ENCODE results near the gene AIG1. TPM values are rescaled to one million over a fixed set of nuclear protein-coding genes. Genes with fewer than 3 reads are reported as not detected.
"Not testable (repeated sequence)": the region's sequence is repeated elsewhere in the genome, so short reads cannot be mapped to it uniquely, and the experiment has no call there.

Gene AIG1
- total and polyA plus RNA-seq, 2 experiments from 2014 or later, result 92.8 to 102 TPM

DNA sequence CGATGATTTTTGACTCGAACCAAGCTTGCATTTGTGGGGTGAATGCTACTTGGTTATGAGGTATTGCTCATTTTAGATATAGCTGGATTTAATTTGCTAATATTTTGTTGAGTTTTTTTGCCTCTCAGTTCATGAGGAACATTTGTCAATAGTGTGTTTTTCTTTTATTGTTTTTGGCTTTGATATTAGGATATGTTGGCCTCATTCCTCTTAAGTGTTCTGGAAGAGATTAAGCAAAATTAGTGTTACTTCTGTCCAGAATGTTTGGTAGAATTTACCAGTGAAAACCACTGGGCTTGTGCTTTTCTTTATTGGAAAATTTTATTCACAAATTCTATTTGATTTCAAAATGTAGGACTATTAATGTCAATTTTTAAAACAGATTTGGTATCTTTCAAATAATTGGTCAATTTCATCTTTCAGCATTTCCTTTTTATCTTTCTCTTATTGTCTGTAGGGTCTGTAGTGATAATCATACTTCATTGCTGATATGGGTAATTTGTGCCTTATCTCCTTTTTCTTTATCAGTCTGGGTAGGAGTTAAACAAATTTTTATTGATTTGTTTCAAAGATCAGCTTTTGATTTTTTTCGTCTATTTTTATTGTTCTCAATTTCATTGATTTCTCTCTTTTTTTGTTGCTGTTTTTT, 14.1 kb downstream of the AIG1 start:
- H3K27ac ChIP-seq, result no peak overlapping the region
- DNase-seq (ENCODE audit: low spot score), result no peak
- 88% methylated on average over 3 of the region's 3 CpGs for WGBS (ENCODE audit: low lambda C conversion rate, missing lambda C conversion rate)
- TF ChIP-seq CTCF (IDR thresholded peaks at IDR 0.05; ENCODE audit: poor library complexity), result no peak
- no peak for TF ChIP-seq EZH2 (IDR thresholded peaks at IDR 0.05; ENCODE audit: borderline replicate concordance)
- TF ChIP-seq EZH2phosphoT487 (IDR thresholded peaks at IDR 0.05; ENCODE audit: low read depth, severe bottlenecking, unreplicated experiment), result no peak
- H3K36me3 ChIP-seq (replicated peaks; ENCODE audit: insufficient read depth, low read depth), result no peaks in the 10 kb centered on the region
- H2AFZ ChIP-seq, result no peak overlapping the region
- H3K4me1 ChIP-seq (ENCODE audit: insufficient read depth), result no peaks in the 10 kb centered on the region
- H3K9me2 ChIP-seq (replicated peaks; ENCODE audit: insufficient read depth), result no peaks in the 10 kb centered on the region
- H3K4me3 ChIP-seq, result no peak overlapping the region
- H3K4me2 ChIP-seq, result no peak overlapping the region
- peaks cover 53% of the 10 kb centered on the region for H3K79me2 ChIP-seq
- no peaks in the 10 kb centered on the region for H3K27me3 ChIP-seq
- H4K20me1 ChIP-seq (ENCODE audit: insufficient read depth, poor library complexity, severe bottlenecking), result no peaks in the 10 kb centered on the region
- H3K9me3 ChIP-seq (ENCODE audit: low read depth), result peaks cover 7% of the 10 kb centered on the region

- H2AFZ ChIP-seq, result no peak overlapping the region
- H3K79me2 ChIP-seq, result peaks cover 25% of the 10 kb centered on the region
- no peak overlapping the region for H3K4me3 ChIP-seq
- TF ChIP-seq CTCF (IDR thresholded peaks at IDR 0.05; ENCODE audit: poor library complexity), result no peak
- no peak for TF ChIP-seq EZH2phosphoT487 (IDR thresholded peaks at IDR 0.05; ENCODE audit: low read depth, severe bottlenecking, unreplicated experiment)
- TF ChIP-seq EZH2 (IDR thresholded peaks at IDR 0.05; ENCODE audit: borderline replicate concordance), result no peak
- H3K9me2 ChIP-seq (replicated peaks; ENCODE audit: insufficient read depth), result no peaks in the 10 kb centered on the region
- no peak for DNase-seq (ENCODE audit: low spot score)
- H3K36me3 ChIP-seq (replicated peaks; ENCODE audit: insufficient read depth, low read depth), result no peaks in the 10 kb centered on the region
- H3K4me2 ChIP-seq, result no peak overlapping the region
- WGBS (ENCODE audit: low lambda C conversion rate, missing lambda C conversion rate), result 84% methylated on average over 6 of the region's 6 CpGs
- peak overlapping the region; percentile 24 for H3K27ac ChIP-seq
- peaks cover 7% of the 10 kb centered on the region for H3K9me3 ChIP-seq (ENCODE audit: low read depth)
- H4K20me1 ChIP-seq (ENCODE audit: insufficient read depth, poor library complexity, severe bottlenecking), result no peaks in the 10 kb centered on the region
- no peaks in the 10 kb centered on the region for H3K27me3 ChIP-seq
- H3K4me1 ChIP-seq (ENCODE audit: insufficient read depth), result no peaks in the 10 kb centered on the region
Measured at GRCh38 chr6:143078468-143079324, 18.0 kb downstream of the AIG1 start.

GRCh38 chr6:143079325-143079640, 18.6 kb downstream of the AIG1 start:
- no peaks in the 10 kb centered on the region for H3K4me1 ChIP-seq (ENCODE audit: insufficient read depth)
- DNase-seq (ENCODE audit: low spot score), result no peak
- no peaks in the 10 kb centered on the region for H3K27me3 ChIP-seq
- H2AFZ ChIP-seq, result no peak overlapping the region
- peaks cover 2% of the 10 kb centered on the region for H3K9me3 ChIP-seq (ENCODE audit: low read depth)
- no peaks in the 10 kb centered on the region for H3K9me2 ChIP-seq (replicated peaks; ENCODE audit: insufficient read depth)
- H3K4me2 ChIP-seq, result no peak overlapping the region
- TF ChIP-seq CTCF (IDR thresholded peaks at IDR 0.05; ENCODE audit: poor library complexity), result no peak
- no peak for TF ChIP-seq EZH2phosphoT487 (IDR thresholded peaks at IDR 0.05; ENCODE audit: low read depth, severe bottlenecking, unreplicated experiment)
- peaks cover 20% of the 10 kb centered on the region for H3K79me2 ChIP-seq
- H3K36me3 ChIP-seq (replicated peaks; ENCODE audit: insufficient read depth, low read depth), result no peaks in the 10 kb centered on the region
- peak overlapping the region; percentile 24 for H3K27ac ChIP-seq
- H3K4me3 ChIP-seq, result no peak overlapping the region
- H4K20me1 ChIP-seq (ENCODE audit: insufficient read depth, poor library complexity, severe bottlenecking), result no peaks in the 10 kb centered on the region

DNA sequence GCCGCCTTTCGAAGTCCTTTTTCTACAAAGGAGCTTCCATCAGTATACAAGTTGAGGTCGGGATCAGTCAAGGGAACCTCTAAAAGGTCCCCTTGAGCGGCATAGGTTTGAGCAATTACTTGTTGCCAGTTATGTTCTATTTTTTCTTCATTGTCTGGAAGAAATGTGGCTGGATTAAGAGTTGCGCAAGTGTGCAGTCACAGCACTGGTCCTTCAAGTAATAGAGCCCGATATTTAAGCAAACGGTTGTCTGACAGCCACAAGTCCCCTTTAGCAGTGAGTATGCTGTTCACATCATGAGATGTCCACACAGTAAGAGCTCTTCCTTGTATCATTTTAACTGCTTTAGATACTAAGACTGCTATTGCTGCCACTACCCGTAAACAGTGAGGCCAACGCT, 21.6 kb downstream of the AIG1 start:
- not testable (repeated sequence) for H3K4me2 ChIP-seq; H3K9me3 ChIP-seq (ENCODE audit: low read depth); DNase-seq (ENCODE audit: low spot score); H3K36me3 ChIP-seq (replicated peaks; ENCODE audit: insufficient read depth, low read depth); H2AFZ ChIP-seq; H3K4me3 ChIP-seq; H3K27ac ChIP-seq; H3K9me2 ChIP-seq (replicated peaks; ENCODE audit: insufficient read depth); H3K27me3 ChIP-seq; H3K79me2 ChIP-seq; H3K4me1 ChIP-seq (ENCODE audit: insufficient read depth); H4K20me1 ChIP-seq (ENCODE audit: insufficient read depth, poor library complexity, severe bottlenecking)
- 94% methylated on average over 9 of the region's 9 CpGs for WGBS (ENCODE audit: low lambda C conversion rate, missing lambda C conversion rate)

GRCh38 chr6:143084019-143084418, 23.3 kb downstream of the AIG1 start:
- H2AFZ ChIP-seq; H3K36me3 ChIP-seq (replicated peaks; ENCODE audit: insufficient read depth, low read depth); H3K9me3 ChIP-seq (ENCODE audit: low read depth); H3K4me3 ChIP-seq; H3K4me2 ChIP-seq; DNase-seq (ENCODE audit: low spot score); H3K4me1 ChIP-seq (ENCODE audit: insufficient read depth); H4K20me1 ChIP-seq (ENCODE audit: insufficient read depth, poor library complexity, severe bottlenecking); H3K27me3 ChIP-seq; H3K9me2 ChIP-seq (replicated peaks; ENCODE audit: insufficient read depth); H3K27ac ChIP-seq: not testable (repeated sequence)
- peaks cover 10% of the 10 kb centered on the region for H3K79me2 ChIP-seq
- 86% methylated on average over 8 of the region's 8 CpGs for WGBS (ENCODE audit: low lambda C conversion rate, missing lambda C conversion rate)

GRCh38 chr6:143087335-143087734, 26.6 kb downstream of the AIG1 start:
- WGBS (ENCODE audit: low lambda C conversion rate, missing lambda C conversion rate), result 97% methylated on average over 11 of the region's 11 CpGs
- H3K36me3 ChIP-seq (replicated peaks; ENCODE audit: insufficient read depth, low read depth), result not testable (repeated sequence)

More at GRCh38 chr6:143087335-143087734, 26.6 kb downstream of the AIG1 start:
- not testable (repeated sequence) for H4K20me1 ChIP-seq (ENCODE audit: insufficient read depth, poor library complexity, severe bottlenecking); H2AFZ ChIP-seq; H3K9me2 ChIP-seq (replicated peaks; ENCODE audit: insufficient read depth); H3K4me2 ChIP-seq; H3K27me3 ChIP-seq; DNase-seq (ENCODE audit: low spot score); H3K9me3 ChIP-seq (ENCODE audit: low read depth); H3K79me2 ChIP-seq; H3K27ac ChIP-seq; H3K4me1 ChIP-seq (ENCODE audit: insufficient read depth); H3K4me3 ChIP-seq

Measured in hepatocyte (in vitro differentiated cells).